Right ventricle myocardium superior (tissue), 1 donor: ENCODE data around the gene IKZF5. TPM values are rescaled to one million over a fixed set of nuclear protein-coding genes. Genes with fewer than 3 reads are reported as not detected.

Experiments
- ATAC-seq: fragments of 200-7000 bp; cut with Tn5 transposase; one replicate; pipeline ENCODE4 v1.9.1; 2020; ENCODE audit warnings: mild to moderate bottlenecking; ENCODE audit not compliant: poor library complexity
- DNase-seq: peaks from one replicate; pipeline ENCODE4 v3.0.0-alpha.2; 2020
- intact Hi-C: fragments of 100-400 bp; cut with DNase I; formaldehyde crosslinking; loops from one replicate; pipeline ENCODE4 v1.11.2; 2022
- total RNA-seq: library from RNA; stranded (reverse); fragmentation: NEBNext Ultra II Directional; extraction: Animal tissue kit (Norgen Biotek cat#: 25700); gene quantifications from one replicate; pipeline ENCODE4 v1.2.1, GENCODE V29; 2021
- donor health status: DM: no; HTN: yes; CAD: no; lungs with severe emphysema.

IKZF5 gene
- total RNA-seq, 1 donor from 2014 or later, result 9.7 TPM

- intact Hi-C loops, result no loop called here
- DNase-seq, result no peak
- no peak for ATAC-seq
Measured at GRCh38 chr10:122992031-122992585, 16.5 kb downstream of the IKZF5 start.

- ATAC-seq, result no peak
- intact Hi-C loops, result no loop called here
Measured at GRCh38 chr10:122990278-122990677, 18.3 kb downstream of the IKZF5 start.

GRCh38 chr10:122988501-122988900 lies 20.1 kb downstream of the IKZF5 start:
- DNase-seq (no peak), ATAC-seq (no peak)
- intact Hi-C loops, result no loop called here

More at GRCh38 chr10:122990278-122990677, 18.3 kb downstream of the IKZF5 start:
- no peak for DNase-seq

- intact Hi-C loops, result no loop called here
- ATAC-seq (no peak), DNase-seq (no peak)
Measured at GRCh38 chr10:122986335-122986734, 22.3 kb downstream of the IKZF5 start.

GRCh38 chr10:122984708-122985107 lies 23.9 kb downstream of the IKZF5 start:
- intact Hi-C loops, result no loop called here
- DNase-seq (no peak), ATAC-seq (no peak)

- ATAC-seq, result no peak
- DNase-seq, result no peak
- intact Hi-C loops, result no loop called here
Measured at GRCh38 chr10:122983898-122984297, 24.7 kb downstream of the IKZF5 start.

- intact Hi-C loops, result no loop called here
- no peak for DNase-seq
- no peak for ATAC-seq
Measured at GRCh38 chr10:122981066-122981464, 27.5 kb downstream of the IKZF5 start.

- intact Hi-C loops, result no loop called here
- DNase-seq (peak; percentile 96), ATAC-seq (peak; percentile 100)
Measured at GRCh38 chr10:122980209-122981065, 28.2 kb downstream of the IKZF5 start, which contains the start of gene PSTK. Gene PSTK, plus strand, starts transcription at chr10:122980401. Its CDS starts 79 bp downstream, at chr10:122980480.

GRCh38 chr10:122974543-122975064 lies 34.0 kb downstream of the IKZF5 start:
- DNase-seq, result no peak
- intact Hi-C loops, result no loop called here
- ATAC-seq, result no peak

GRCh38 chr10:122974023-122974422 lies 34.6 kb downstream of the IKZF5 start:
- intact Hi-C loops, result no loop called here
- ATAC-seq (no peak), DNase-seq (no peak)

- intact Hi-C loops, result no loop called here
- no peak for DNase-seq
- ATAC-seq, result no peak
Measured at GRCh38 chr10:122968698-122969097, 39.9 kb downstream of the IKZF5 start.

GRCh38 chr10:122966879-122967278 lies 41.7 kb downstream of the IKZF5 start:
- ATAC-seq (no peak), DNase-seq (no peak)
- intact Hi-C loops, result no loop called here

GRCh38 chr10:122962405-122962804 lies 46.2 kb downstream of the IKZF5 start:
- ATAC-seq (no peak), DNase-seq (no peak)
- intact Hi-C loops, result no loop called here

GRCh38 chr10:122957474-122957873 lies 51.1 kb downstream of the IKZF5 start:
- ATAC-seq (no peak), DNase-seq (no peak)
- intact Hi-C loops, result no loop called here

GRCh38 chr10:122955892-122956291 lies 52.7 kb downstream of the IKZF5 start:
- no peak for ATAC-seq
- DNase-seq, result no peak
- intact Hi-C loops, result no loop called here

GRCh38 chr10:122954731-122955050 lies 53.9 kb downstream of the IKZF5 start:
- intact Hi-C loops, result no loop called here
- DNase-seq, result no peak
- ATAC-seq, result no peak

- ATAC-seq (peak; percentile 100), DNase-seq (peak; percentile 98)
- intact Hi-C loops, result no loop called here
Measured at GRCh38 chr10:122953902-122954730, 54.5 kb downstream of the IKZF5 start, which contains the start of gene C10orf88. Gene C10orf88, minus strand, starts transcription at chr10:122954227. Its CDS starts 49 bp downstream, at chr10:122954178.

- intact Hi-C loops, result no loop called here
- ATAC-seq (no peak), DNase-seq (no peak)
Measured at GRCh38 chr10:122949296-122949695, 59.3 kb downstream of the IKZF5 start.
